Hair follicular keratinocyte (primary cell): ENCODE results near the gene CHMP1A. TPM values are rescaled to one million over a fixed set of nuclear protein-coding genes. Genes with fewer than 3 reads are reported as not detected.

Source experiments
- total RNA-seq: library from RNA; depleted of rRNA; stranded (reverse); fragments of >200 nt; gene quantifications from 2 replicates; pipeline ENCODE4 v1.2.3, GENCODE V29; 2015

The CHMP1A gene
- 97.5 and 103 TPM in 2 replicates for total RNA-seq

GRCh38 chr16:89657442-89658220 is at the start of gene CHMP1A, which contains the start of gene SPATA33:
Gene CHMP1A (minus strand): TSS chr16:89657708. CDS start chr16:89657588, 120 bp downstream.
Gene SPATA33 (plus strand): TSS chr16:89657836. CDS start chr16:89657912, 76 bp downstream.

GRCh38 chr16:89701425-89702406 is 44.2 kb upstream of the CHMP1A start, which contains the start of gene SPATA2L:
Gene SPATA2L (minus strand): TSS chr16:89701705. CDS start chr16:89701232, 473 bp downstream.

GRCh38 chr16:89686520-89687091 is 29.1 kb upstream of the CHMP1A start, which contains the start of gene CDK10:
Gene CDK10 (plus strand): TSS chr16:89686689. CDS start chr16:89686711, 22 bp downstream.

GRCh38 chr16:89613231-89613953 is 44.1 kb downstream of the CHMP1A start, which contains the start of gene DPEP1:
Gene DPEP1 (plus strand): TSS chr16:89613642. CDS start chr16:89630411, 16,769 bp downstream.

Other genes with a start within 250 kb of the CHMP1A start
- gene ANKRD11, start 167.1 kb downstream of the CHMP1A start, total RNA-seq: 43.9 and 51.7 TPM in 2 replicates
- gene SPG7, start 149.3 kb downstream of the CHMP1A start, total RNA-seq: 63.1 and 126 TPM in 2 replicates
- 7,681 and 7,976 TPM in 2 replicates for gene RPL13, start 97.0 kb downstream of the CHMP1A start, total RNA-seq
- gene CPNE7, start 82.0 kb downstream of the CHMP1A start, total RNA-seq: 0.70 and 4.8 TPM in 2 replicates
- not detected in 2 replicates for gene DPEP1, start 44.1 kb downstream of the CHMP1A start, total RNA-seq
- gene SPATA33, start 128 bp upstream of the CHMP1A start, total RNA-seq: 3.6 and 5.2 TPM in 2 replicates
- gene CDK10, start 29.0 kb upstream of the CHMP1A start, total RNA-seq: 34.2 and 49.0 TPM in 2 replicates
- gene SPATA2L, start 44.0 kb upstream of the CHMP1A start, total RNA-seq: 14.1 and 18.1 TPM in 2 replicates
- gene VPS9D1, start 63.2 kb upstream of the CHMP1A start, total RNA-seq: 2.7 and 4.8 TPM in 2 replicates
- gene ZNF276, start 63.8 kb upstream of the CHMP1A start, total RNA-seq: 10.5 TPM in 2 replicates
- 11.2 and 15.5 TPM in 2 replicates for gene FANCA, start 158.9 kb upstream of the CHMP1A start, total RNA-seq
- 1.2 and 1.3 TPM in 2 replicates for gene SPIRE2, start 170.8 kb upstream of the CHMP1A start, total RNA-seq
- gene TCF25, start 215.9 kb upstream of the CHMP1A start, total RNA-seq: 111 and 127 TPM in 2 replicates